Caco-2 (cell line): Measurements from ENCODE around the gene KRTAP5-4. TPM values are rescaled to one million over a fixed set of nuclear protein-coding genes. Genes with fewer than 3 reads are reported as not detected.

Experiments used
- BruUV-seq: library from RNA; stranded (reverse); fragments of 400-500 nt; replicated peaks from 2 replicates; lab custom pipeline; 2021; lab: Mats Ljungman, UMichigan
- CTCF ChIA-PET: fragments of 300-600 bp; sonication (Branson Sonifier 250); formaldehyde crosslinking; loops from one replicate; lab custom pipeline; 2022; ENCODE audit warnings: antibody characterized with exemption; lab: Charles Lee
- POLR2A ChIA-PET: fragments of 300-600 bp; sonication (Branson Sonifier 250); formaldehyde crosslinking; loops from one replicate; lab custom pipeline; 2022; ENCODE audit warnings: antibody characterized with exemption; lab: Charles Lee
- DNase-seq, 2 experiments: peaks; one replicate each; pipeline versions ENCODE4 v3.0.0 to v3.0.0-alpha.2; 2020 to 2022
- H3K27me3 ChIP-seq: replicated peaks from 2 replicates; pipeline ENCODE4 v1.6.0; 2011; ENCODE audit warnings: low read length; ENCODE audit not compliant: control insufficient read depth, insufficient read depth
- H3K36me3 ChIP-seq: 2 replicates; pipeline ENCODE4 v1.5.1; 2011; ENCODE audit warnings: low read length; ENCODE audit not compliant: control insufficient read depth, insufficient read depth
- H3K4me1 ChIP-seq: fragments of 250-450 bp; sonication (Bioruptor Pico); 2 replicates; pipeline ENCODE4 v1.5.1; 2020; ENCODE audit warnings: mild to moderate bottlenecking
- H3K4me3 ChIP-seq: 2 replicates; pipeline ENCODE4 v1.5.1; 2011; ENCODE audit warnings: low read depth, mild to moderate bottlenecking, control low read depth, low read length
- H3K9me3 ChIP-seq: fragments of 250-450 bp; sonication (Bioruptor Pico); 2 replicates; pipeline ENCODE4 v1.5.1; 2020; ENCODE audit warnings: mild to moderate bottlenecking, moderate library complexity
- H3K27ac Mint-ChIP-seq: one replicate; pipeline ENCODE4 v1.8.0; 2022; ENCODE audit warnings: mixed read lengths; ENCODE audit not compliant: unreplicated experiment
- H3K27me3 Mint-ChIP-seq: one replicate; pipeline ENCODE4 v1.8.0; 2022; ENCODE audit warnings: mixed read lengths; ENCODE audit not compliant: insufficient read depth, unreplicated experiment
- H3K36me3 Mint-ChIP-seq: one replicate; pipeline ENCODE4 v1.8.0; 2022; ENCODE audit warnings: mild to moderate bottlenecking, mixed read lengths; ENCODE audit not compliant: insufficient read depth, unreplicated experiment
- H3K4me1 Mint-ChIP-seq: one replicate; pipeline ENCODE4 v1.8.0; 2022; ENCODE audit warnings: low read depth, mixed read lengths; ENCODE audit not compliant: unreplicated experiment
- H3K4me3 Mint-ChIP-seq: one replicate; pipeline ENCODE4 v1.8.0; 2022; ENCODE audit warnings: mild to moderate bottlenecking, moderate library complexity, mixed read lengths; ENCODE audit not compliant: unreplicated experiment
- H3K9me3 Mint-ChIP-seq: one replicate; pipeline ENCODE4 v1.8.0; 2022; ENCODE audit warnings: mixed read lengths; ENCODE audit not compliant: unreplicated experiment
- intact Hi-C: fragments of 100-400 bp; cut with micrococcal nuclease; formaldehyde crosslinking; loops from one replicate; pipeline ENCODE4 v1.10.0; 2022; ENCODE audit not compliant: unreplicated experiment
- total RNA-seq: library from RNA; stranded (reverse); gene quantifications from 2 replicates; pipeline ENCODE4 v1.2.3, GENCODE V29; 2022
- TF ChIP-seq, protein P1 (sequence below), 2 experiments: fragments of 200-600 bp in 1 of 2; IDR thresholded peaks; 1 replicate in 1 of 2; 2 replicates in 1 of 2; pipeline versions ENCODE4 v1.5.1 to v1.8.0; 2011 to 2022; ENCODE audit warnings: antibody characterized with exemption in 1 of 2, control low read depth in 1 of 2, inconsistent platforms in 1 of 2, low read depth in 1 of 2, low read length in 1 of 2, mild to moderate bottlenecking in 1 of 2, moderate library complexity in 1 of 2; ENCODE audit not compliant: insufficient read depth in 1 of 2, severe bottlenecking in 1 of 2, unreplicated experiment in 1 of 2

KRTAP5-4 gene
- total RNA-seq, 1 experiment from 2014 or later = not detected

DNA sequence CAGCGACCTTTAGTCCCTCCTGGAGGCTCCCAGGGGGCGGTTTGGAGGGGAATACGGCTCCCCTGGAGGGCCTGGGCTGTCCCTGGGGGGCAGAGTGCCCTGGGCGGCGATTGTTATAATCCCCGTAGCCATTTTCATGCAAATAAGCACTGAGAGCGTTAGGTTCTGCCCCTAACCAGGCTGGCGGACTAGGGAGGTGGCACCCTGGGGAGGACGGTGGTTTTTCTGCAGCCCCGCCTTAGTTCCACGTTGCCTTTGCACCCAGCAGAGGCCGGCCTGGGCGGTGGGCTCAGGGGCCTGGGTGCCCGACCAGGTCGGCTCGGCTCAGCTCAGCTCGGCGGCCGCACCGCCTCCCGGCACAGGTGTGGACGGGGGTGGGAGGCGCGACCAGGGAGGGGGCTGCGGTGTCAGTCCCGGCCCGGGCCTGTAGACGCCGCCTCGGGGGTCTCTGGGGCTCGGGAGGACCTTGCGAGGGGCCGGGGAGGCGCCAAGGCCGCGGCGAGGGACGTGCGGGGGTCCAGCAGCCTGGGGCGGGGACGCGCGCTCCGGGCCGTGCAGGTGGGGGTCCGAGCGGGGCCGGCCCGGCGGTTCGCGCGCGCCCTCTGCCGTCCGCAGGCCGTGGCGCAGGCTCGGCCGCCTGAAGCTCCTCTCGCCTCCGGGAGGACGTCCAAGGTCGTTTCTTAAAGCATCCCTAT lies 47.6 kb downstream of the KRTAP5-4 start:
- H3K4me1 ChIP-seq = peaks cover 14% of the 10 kb centered on the region; the same call in 1 of the 2 replicates
- POLR2A ChIA-PET = no interaction called here
- no TSS peak for BruUV-seq
- CTCF ChIA-PET = interaction anchor here (0.6 to 3.8 kb wide), 18 partner anchors 16 to 808 kb away, joined by 3 to 138 read pairs (median 4); partner anchors contain the start of genes BRSK2 and KRTAP5-2
- H3K4me3 ChIP-seq = peak overlapping the region; percentile 41
- peaks cover 7% of the 10 kb centered on the region; the same call in 1 of the 2 replicates for H3K9me3 ChIP-seq
- peaks cover 2% of the 10 kb centered on the region for H3K27me3 ChIP-seq
- H3K4me3 Mint-ChIP-seq = peak overlapping the region; percentile 70
- H3K4me1 Mint-ChIP-seq = peaks cover 5% of the 10 kb centered on the region
- H3K36me3 ChIP-seq = no peaks in the 10 kb centered on the region
- intact Hi-C loops = loop anchor here (1.0 to 5.0 kb wide), 3 partner anchors 20 to 462 kb away; no protein-coding TSS in a partner anchor
- H3K36me3 Mint-ChIP-seq = no peaks in the 10 kb centered on the region
- peaks cover 16% of the 10 kb centered on the region for H3K9me3 Mint-ChIP-seq
- no peak overlapping the region for H3K27ac Mint-ChIP-seq
- peak in 1 of 2 experiments; percentile 82 for DNase-seq
- no peaks in the 10 kb centered on the region for H3K27me3 Mint-ChIP-seq
- TF ChIP-seq, protein P1, sequence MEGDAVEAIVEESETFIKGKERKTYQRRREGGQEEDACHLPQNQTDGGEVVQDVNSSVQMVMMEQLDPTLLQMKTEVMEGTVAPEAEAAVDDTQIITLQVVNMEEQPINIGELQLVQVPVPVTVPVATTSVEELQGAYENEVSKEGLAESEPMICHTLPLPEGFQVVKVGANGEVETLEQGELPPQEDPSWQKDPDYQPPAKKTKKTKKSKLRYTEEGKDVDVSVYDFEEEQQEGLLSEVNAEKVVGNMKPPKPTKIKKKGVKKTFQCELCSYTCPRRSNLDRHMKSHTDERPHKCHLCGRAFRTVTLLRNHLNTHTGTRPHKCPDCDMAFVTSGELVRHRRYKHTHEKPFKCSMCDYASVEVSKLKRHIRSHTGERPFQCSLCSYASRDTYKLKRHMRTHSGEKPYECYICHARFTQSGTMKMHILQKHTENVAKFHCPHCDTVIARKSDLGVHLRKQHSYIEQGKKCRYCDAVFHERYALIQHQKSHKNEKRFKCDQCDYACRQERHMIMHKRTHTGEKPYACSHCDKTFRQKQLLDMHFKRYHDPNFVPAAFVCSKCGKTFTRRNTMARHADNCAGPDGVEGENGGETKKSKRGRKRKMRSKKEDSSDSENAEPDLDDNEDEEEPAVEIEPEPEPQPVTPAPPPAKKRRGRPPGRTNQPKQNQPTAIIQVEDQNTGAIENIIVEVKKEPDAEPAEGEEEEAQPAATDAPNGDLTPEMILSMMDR (IDR thresholded peaks at IDR 0.05; ENCODE audit: insufficient read depth in 1 of 2, low read depth in 1 of 2, low read length in 1 of 2, severe bottlenecking in 1 of 2, unreplicated experiment in 1 of 2) = peak; percentile 62 to 93

GRCh38 chr11:1573903-1574237 lies 48.1 kb downstream of the KRTAP5-4 start:
- Mint-ChIP-seq H3K4me1 (peaks cover 6% of the 10 kb centered on the region), H3K4me3 (peak overlapping the region; percentile 70), H3K27me3 (no peaks in the 10 kb centered on the region), H3K9me3 (peaks cover 11% of the 10 kb centered on the region), H3K36me3 (no peaks in the 10 kb centered on the region), H3K27ac (no peak overlapping the region)
- POLR2A ChIA-PET = no interaction called here
- intact Hi-C loops = loop anchor here (1.0 to 5.0 kb wide), 3 partner anchors 20 to 462 kb away; no protein-coding TSS in a partner anchor
- peak overlapping the region; percentile 41 for H3K4me3 ChIP-seq
- peak in 1 of 2 experiments; percentile 46 for DNase-seq
- no peaks in the 10 kb centered on the region for H3K36me3 ChIP-seq
- CTCF ChIA-PET = interaction anchor here (0.6 to 3.8 kb wide), 7 partner anchors 16 to 311 kb away, joined by 4 to 138 read pairs (median 13); no protein-coding TSS in a partner anchor
- BruUV-seq = no TSS peak
- H3K9me3 ChIP-seq = peaks cover 7% of the 10 kb centered on the region; the same call in 1 of the 2 replicates
- peaks cover 2% of the 10 kb centered on the region for H3K27me3 ChIP-seq
- H3K4me1 ChIP-seq = peaks cover 14% of the 10 kb centered on the region; the same call in 1 of the 2 replicates
- TF ChIP-seq, protein P1 (IDR thresholded peaks at IDR 0.05; ENCODE audit: insufficient read depth in 1 of 2, low read depth in 1 of 2, low read length in 1 of 2, severe bottlenecking in 1 of 2, unreplicated experiment in 1 of 2) = no peak

GRCh38 chr11:1573077-1573902 lies 48.6 kb downstream of the KRTAP5-4 start:
- Histone ChIP-seq H3K4me3 (peak overlapping the region; percentile 57), H3K36me3 (no peaks in the 10 kb centered on the region), H3K27me3 (peaks cover 2% of the 10 kb centered on the region), H3K9me3 (peaks cover 7% of the 10 kb centered on the region; the same call in 1 of the 2 replicates), H3K4me1 (peaks cover 14% of the 10 kb centered on the region; the same call in 1 of the 2 replicates)
- ChIA-PET CTCF (interaction anchor here (0.6 to 3.8 kb wide), 5 partner anchors 17 to 27 kb away, joined by 5 to 138 read pairs (median 21); no protein-coding TSS in a partner anchor), POLR2A (interaction anchor here (0.5 kb wide), 1 partner anchor 73 kb away, joined by 3 read pairs; no protein-coding TSS in a partner anchor)
- Mint-ChIP-seq H3K27me3 (no peaks in the 10 kb centered on the region), H3K4me3 (peak overlapping the region; percentile 70), H3K27ac (no peak overlapping the region), H3K9me3 (peaks cover 5% of the 10 kb centered on the region), H3K36me3 (no peaks in the 10 kb centered on the region), H3K4me1 (peaks cover 6% of the 10 kb centered on the region)
- intact Hi-C loops = loop anchor here (5.0 kb wide), 1 partner anchor 461 kb away; no protein-coding TSS in a partner anchor
- DNase-seq = no peak
- no TSS peak for BruUV-seq
- TF ChIP-seq, protein P1 (IDR thresholded peaks at IDR 0.05; ENCODE audit: insufficient read depth in 1 of 2, low read depth in 1 of 2, low read length in 1 of 2, severe bottlenecking in 1 of 2, unreplicated experiment in 1 of 2) = no peak
